H1 (cell line): ENCODE results near the gene CDC42EP5. TPM values are rescaled to one million over a fixed set of nuclear protein-coding genes. Genes with fewer than 3 reads are reported as not detected.

Source experiments
- CTCF ChIA-PET: fragments of 300-600 bp; sonication (Branson Sonifier 250); formaldehyde crosslinking; loops from one replicate; lab custom pipeline; 2021; ENCODE audit not compliant: partially characterized antibody; lab: Charles Lee
- POLR2A ChIA-PET: fragments of 300-600 bp; sonication (Branson Sonifier 250); formaldehyde crosslinking; loops from one replicate; lab custom pipeline; 2021; ENCODE audit warnings: inconsistent platforms; ENCODE audit not compliant: partially characterized antibody; lab: Charles Lee
- DNase-seq, 2 experiments: peaks; one replicate each; pipeline versions ENCODE4 v3.0.0 to v3.0.0-alpha.2; 2010 to 2022; ENCODE audit warnings: low spot score in 2 of 2, low read depth in 1 of 2, mixed read lengths in 1 of 2
- FAIRE-seq: peaks from 2 replicates; lab custom pipeline; 2011; peaks lifted over from hg19 to GRCh38; lab: Jason Lieb, UNC
- H2AFZ ChIP-seq: 2 replicates; pipeline ENCODE4 v1.8.1; 2012; ENCODE audit warnings: low read length, inconsistent platforms
- H2AK5ac ChIP-seq: 2 replicates; pipeline ENCODE4 v1.6.1; 2013; ENCODE audit warnings: low read depth, low read length
- H2BK120ac ChIP-seq: replicated peaks from 2 replicates; pipeline ENCODE3; 2013; ENCODE audit warnings: low read depth, low read length, inconsistent platforms
- H2BK12ac ChIP-seq: 2 replicates; pipeline ENCODE4 v1.6.1; 2013; ENCODE audit warnings: low read depth, low read length
- H2BK15ac ChIP-seq: 2 replicates; pipeline ENCODE4 v1.6.1; 2013; ENCODE audit warnings: low read length
- H2BK20ac ChIP-seq: 2 replicates; pipeline ENCODE4 v1.6.1; 2013; ENCODE audit warnings: low read length
- H2BK5ac ChIP-seq: 2 replicates; pipeline ENCODE4 v1.6.1; 2013; ENCODE audit warnings: low read depth, low read length
- H3K14ac ChIP-seq: 2 replicates; pipeline ENCODE4 v1.6.1; 2013; ENCODE audit warnings: inconsistent platforms; ENCODE audit not compliant: insufficient read length
- H3K18ac ChIP-seq: 2 replicates; pipeline ENCODE4 v1.6.1; 2013; ENCODE audit warnings: low read length; ENCODE audit errors: extremely low read depth
- H3K23ac ChIP-seq: 2 replicates; pipeline ENCODE4 v1.6.1; 2013; ENCODE audit warnings: inconsistent platforms; ENCODE audit not compliant: insufficient read length
- H3K23me2 ChIP-seq: 2 replicates; pipeline ENCODE4 v1.6.1; 2013; ENCODE audit warnings: low read depth, low read length
- H3K27ac ChIP-seq: 2 replicates; pipeline ENCODE4 v1.6.1; 2011; ENCODE audit warnings: low read depth, low read length, inconsistent platforms
- H3K27me3 ChIP-seq, 4 experiments: replicated peaks in 1 of 4; 1 replicate in 1 of 4; 2 replicates in 3 of 4; pipeline versions ENCODE4 v1.6.1 to v1.8.1; 2011 to 2013; ENCODE audit warnings: low read length in 3 of 4, mild to moderate bottlenecking in 3 of 4, inconsistent platforms in 2 of 4, mixed read lengths in 2 of 4, moderate library complexity in 1 of 4; ENCODE audit not compliant: control insufficient read depth in 3 of 4, insufficient read depth in 3 of 4; ENCODE audit errors: extremely low read depth in 1 of 4
- H3K36me3 ChIP-seq, 4 experiments: 2 replicates each; pipeline versions ENCODE4 v1.6.1 to v1.8.1; 2011 to 2013; ENCODE audit warnings: mild to moderate bottlenecking in 4 of 4, low read length in 3 of 4, moderate library complexity in 2 of 4, control low read depth in 1 of 4, inconsistent platforms in 1 of 4; ENCODE audit not compliant: insufficient read depth in 4 of 4, control insufficient read depth in 2 of 4
- H3K4ac ChIP-seq: replicated peaks from 2 replicates; pipeline ENCODE3; 2013; ENCODE audit warnings: low read length, low read depth, mixed read lengths, inconsistent platforms; ENCODE audit not compliant: insufficient read length
- H3K4me1 ChIP-seq, 4 experiments: replicated peaks in 1 of 4; 1 replicate in 1 of 4; 2 replicates in 3 of 4; pipeline versions ENCODE4 v1.6.1 to v1.8.1; 2011 to 2013; ENCODE audit warnings: low read length in 3 of 4, inconsistent platforms in 2 of 4, mixed read lengths in 1 of 4; ENCODE audit not compliant: insufficient read depth in 4 of 4, control insufficient read depth in 3 of 4
- H3K4me2 ChIP-seq, 2 experiments: 2 replicates each; pipeline versions ENCODE4 v1.6.1 to v1.8.1; 2011 to 2013; ENCODE audit warnings: low read depth in 2 of 2, low read length in 2 of 2, control low read depth in 1 of 2, inconsistent platforms in 1 of 2, mild to moderate bottlenecking in 1 of 2; ENCODE audit not compliant: insufficient read depth in 1 of 2
- H3K4me3 ChIP-seq, 4 experiments: fragments of 200-600, 300-600 bp in 1 of 4; sonication (generic), shearing (Covaris generic), sonication (Bioruptor Twin) in 1 of 4; 2 replicates each; pipeline versions ENCODE4 v1.5.1 to v1.8.1; 2011 to 2016; ENCODE audit warnings: low read length in 4 of 4, low read depth in 3 of 4, control low read depth in 2 of 4, inconsistent platforms in 2 of 4, mild to moderate bottlenecking in 2 of 4, mixed read lengths in 1 of 4, moderate library complexity in 1 of 4; ENCODE audit not compliant: insufficient read depth in 2 of 4; ENCODE audit errors: extremely low read depth in 1 of 4
- H3K56ac ChIP-seq: replicated peaks from 2 replicates; pipeline ENCODE3; 2013; ENCODE audit warnings: low read depth, mild to moderate bottlenecking, mixed read lengths, low read length, inconsistent platforms; ENCODE audit not compliant: insufficient read length
- H3K79me1 ChIP-seq: 2 replicates; pipeline ENCODE4 v1.6.1; 2013; ENCODE audit warnings: low read depth, low read length, control low read depth
- H3K79me2 ChIP-seq, 2 experiments: 2 replicates each; pipeline versions ENCODE4 v1.6.1 to v1.8.1; 2012 to 2013; ENCODE audit warnings: low read length in 2 of 2, mild to moderate bottlenecking in 2 of 2, inconsistent platforms in 1 of 2; ENCODE audit not compliant: insufficient read depth in 2 of 2, control insufficient read depth in 1 of 2
- H3K9ac ChIP-seq, 4 experiments: replicated peaks in 1 of 4; 1 replicate in 1 of 4; 2 replicates in 3 of 4; pipeline versions ENCODE4 v1.6.1 to v1.8.1; 2011 to 2013; ENCODE audit warnings: low read depth in 3 of 4, low read length in 3 of 4, control low read depth in 2 of 4, mild to moderate bottlenecking in 2 of 4, moderate library complexity in 2 of 4, inconsistent platforms in 1 of 4; ENCODE audit errors: extremely low read depth in 1 of 4
- H3K9me3 ChIP-seq, 2 experiments: 2 replicates each; pipeline versions ENCODE4 v1.6.1 to v1.8.1; 2012 to 2013; ENCODE audit warnings: mild to moderate bottlenecking in 2 of 2, moderate library complexity in 2 of 2, control low read depth in 1 of 2, inconsistent platforms in 1 of 2, low read depth in 1 of 2, low read length in 1 of 2, mixed read lengths in 1 of 2; ENCODE audit not compliant: insufficient read depth in 2 of 2
- H4K20me1 ChIP-seq, 2 experiments: replicated peaks in 1 of 2; 2 replicates each; pipeline versions ENCODE3 to v1.8.1; 2011 to 2013; ENCODE audit warnings: inconsistent platforms in 2 of 2, low read length in 2 of 2, mild to moderate bottlenecking in 1 of 2; ENCODE audit not compliant: insufficient read depth in 2 of 2, control insufficient read depth in 1 of 2
- H4K5ac ChIP-seq: 2 replicates; pipeline ENCODE4 v1.6.1; 2013; ENCODE audit warnings: low read length, low read depth, mixed read lengths, inconsistent platforms; ENCODE audit not compliant: insufficient read length
- H4K8ac ChIP-seq: 2 replicates; pipeline ENCODE4 v1.8.0; 2013; ENCODE audit warnings: mild to moderate bottlenecking, moderate library complexity, low read length, inconsistent platforms; ENCODE audit not compliant: insufficient read depth; ENCODE audit errors: extremely low read depth
- H4K91ac ChIP-seq: replicated peaks from 2 replicates; pipeline ENCODE3; 2013; ENCODE audit warnings: low read length, mixed read lengths, inconsistent platforms; ENCODE audit not compliant: insufficient read length
- ATF3 ChIP-seq: IDR thresholded peaks from 2 replicates; pipeline ENCODE4 v1.6.1; 2011; ENCODE audit warnings: low read depth, mild to moderate bottlenecking, low read length; ENCODE audit not compliant: insufficient read depth
- BRCA1 ChIP-seq: IDR thresholded peaks from 2 replicates; pipeline ENCODE4 v1.6.1; 2012; ENCODE audit warnings: low read depth, low read length, improper control_type of control experiment
- CHD1 ChIP-seq: IDR thresholded peaks from 2 replicates; pipeline ENCODE4 v1.6.1; 2012; ENCODE audit warnings: low read depth, low read length, improper control_type of control experiment
- CTCF ChIP-seq, 3 experiments: IDR thresholded peaks; 1 replicate in 2 of 3; 2 replicates in 1 of 3; pipeline versions ENCODE4 v1.5.1 to v1.6.1; 2011; ENCODE audit warnings: low read length in 3 of 3, mild to moderate bottlenecking in 3 of 3, inconsistent platforms in 2 of 3, low read depth in 1 of 3, moderate library complexity in 1 of 3; ENCODE audit not compliant: insufficient read depth in 1 of 3; ENCODE audit errors: control extremely low read depth in 1 of 3
- KDM1A ChIP-seq: fragments of 200-600, 300-600 bp; sonication (generic); IDR thresholded peaks from 2 replicates; pipeline ENCODE4 v1.7.1; 2016; ENCODE audit warnings: mild to moderate bottlenecking, low read length, borderline replicate concordance
- KDM5A ChIP-seq: fragments of 200-600 bp; IDR thresholded peaks from 2 replicates; pipeline ENCODE4 v1.7.1; 2012; ENCODE audit warnings: mild to moderate bottlenecking, low read length, inconsistent platforms, mixed read lengths
- NRF1 ChIP-seq: IDR thresholded peaks from 2 replicates; pipeline ENCODE4 v1.6.1; 2011; ENCODE audit warnings: mild to moderate bottlenecking, low read depth, low read length, improper control_type of control experiment
- POLR2AphosphoS5 ChIP-seq: IDR thresholded peaks from 2 replicates; pipeline ENCODE4 v1.6.1; 2011; ENCODE audit warnings: low read depth, low read length
- SP2 ChIP-seq: IDR thresholded peaks from 2 replicates; pipeline ENCODE4 v1.6.1; 2012; ENCODE audit warnings: mild to moderate bottlenecking, low read length, inconsistent platforms
- TBP ChIP-seq: IDR thresholded peaks from 2 replicates; pipeline ENCODE4 v1.6.1; 2011; ENCODE audit warnings: low read depth, low read length, improper control_type of control experiment
- WGBS, 2 experiments: shearing (Covaris generic) in 1 of 2; methylation state at CpG; one replicate each; pipeline versions ENCODE4 v1.1.6 to v1.1.7; 2013 to 2015; ENCODE audit warnings: low lambda C conversion rate in 2 of 2, mixed read lengths in 2 of 2, inconsistent platforms in 1 of 2, low coverage in 1 of 2, missing lambda C conversion rate in 1 of 2; ENCODE audit not compliant: insufficient replicate concordance in 2 of 2, insufficient coverage in 1 of 2, insufficient read length in 1 of 2; ENCODE audit errors: extremely low coverage in 1 of 2, missing lambda C conversion rate in 1 of 2; 5-methylcytosine and 5-hydroxymethylcytosine counted together
- polyA plus RNA-seq, 7 experiments: library from polyadenylated mRNA; depleted of rRNA in 3 of 7; stranded (reverse) in 5 of 7; unstranded in 2 of 7; fragments of >200 nt in 5 of 7; fragments of 200-250 nt in 2 of 7; gene quantifications; 1 replicate in 5 of 7; 2 replicates in 1 of 7; 4 replicates in 1 of 7; pipeline versions ENCODE4 v1.2.1 to v1.2.3, GENCODE V29; 2011 to 2013; ENCODE audit warnings: missing spikeins in 2 of 7, mixed read lengths in 2 of 7
- total RNA-seq: library from RNA; stranded (reverse); fragmentation: NEBNext Ultra II Directional; extraction: Animal tissue kit (Norgen Biotek cat#: 25700); gene quantifications from 2 replicates; pipeline ENCODE4 v1.2.1, GENCODE V29; 2021

Gene CDC42EP5
- total and polyA plus RNA-seq, 2 of the 8 experiments (the other 6 are each of a cell fraction or from before 2014, with no cell fraction given): 1.8 to 2.1 TPM

- Histone ChIP-seq H4K5ac (no peak overlapping the region), H3K36me3 (no peaks in the 10 kb centered on the region), H3K4me3 (peak overlapping the region; percentile 21 to 59 (median 34); a peak in 5 of 8 replicates), H3K79me1 (no peaks in the 10 kb centered on the region), H3K79me2 (no peaks in the 10 kb centered on the region), H2BK20ac (no peak overlapping the region), H4K91ac (no peak overlapping the region), H2BK120ac (no peak overlapping the region), H3K4me1 (peaks cover 3 to 10% (median 3%) of the 10 kb centered on the region in 4 experiments; a peak in 6 of 7 replicates), H3K23me2 (peaks cover 7% of the 10 kb centered on the region; the same call in 1 of the 2 replicates), H4K20me1 (no peaks in the 10 kb centered on the region), H3K27me3 (peaks cover 3 to 33% (median 23%) of the 10 kb centered on the region in 4 experiments), H4K8ac (no peak overlapping the region), H2BK5ac (no peak overlapping the region), H2BK12ac (0 out of 2 replicates have a peak overlapping the region, but pooled peaks have one; percentile 30), H2BK15ac (no peak overlapping the region), H3K9me3 (no peaks in the 10 kb centered on the region), H3K56ac (no peak overlapping the region), H3K14ac (no peak overlapping the region), H3K27ac (no peak overlapping the region), H3K4ac (no peak overlapping the region), H3K4me2 (peak overlapping the region; percentile 69 to 76), H2AFZ (no peak overlapping the region), H3K23ac (no peak overlapping the region), H3K9ac (no peak overlapping the region), H3K18ac (no peak overlapping the region), H2AK5ac (no peak overlapping the region)
- DNase-seq (no peak), FAIRE-seq (no peak)
- ChIA-PET POLR2A (interaction anchor here (1.0 to 1.2 kb wide), 3 partner anchors 12 to 34 kb away, joined by 3 to 4 read pairs (median 3); no protein-coding TSS in a partner anchor), CTCF (interaction anchor here (0.6 to 1.2 kb wide), 3 partner anchors 8 to 1071 kb away, joined by 3 to 4 read pairs (median 4); no protein-coding TSS in a partner anchor)
- 82% methylated on average over 8 of the region's 10 CpGs; no CpG with 5 or more reads in 1 of the 2 experiments for WGBS, 2 experiments
- no peak for TF ChIP-seq CHD1
- TF ChIP-seq CTCF (IDR thresholded peaks at IDR 0.05; ENCODE audit: control extremely low read depth in 1 of 3, insufficient read depth in 1 of 3, low read depth in 1 of 3, low read length in 3 of 3): no peak
- TF ChIP-seq KDM1A: no peak
- no peak for TF ChIP-seq BRCA1
- no peak for TF ChIP-seq POLR2AphosphoS5
- TF ChIP-seq ATF3: no peak
- no peak for TF ChIP-seq SP2
- TF ChIP-seq NRF1: no peak
- no peak for TF ChIP-seq TBP
- TF ChIP-seq KDM5A: no peak
Observed at GRCh38 chr19:54470276-54470887, 2.7 kb downstream of the CDC42EP5 start.
